ENCODE data around the gene SEMA4F.

SEMA4F gene

DNA sequence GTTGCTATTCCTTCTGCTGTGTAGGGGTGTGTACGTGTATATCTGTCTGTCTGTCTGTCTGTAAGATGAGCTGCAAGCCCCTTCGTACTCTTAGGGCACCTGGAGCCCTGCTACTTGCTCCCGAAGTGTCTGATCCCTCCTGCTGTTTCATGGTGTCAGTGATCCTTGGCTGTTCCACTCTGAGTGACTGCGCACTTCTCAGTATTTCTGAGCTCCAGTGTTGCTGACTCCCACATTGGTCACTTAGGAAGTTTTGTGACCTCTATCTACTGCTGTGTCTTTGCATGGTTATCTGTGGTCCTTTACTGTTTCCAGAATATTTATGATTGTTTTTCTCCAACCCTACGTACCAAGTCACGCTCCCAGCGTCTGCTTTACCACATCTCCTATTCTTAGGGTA lies 16.2 kb downstream of the SEMA4F start:
- no peak for DNase-seq

DNA sequence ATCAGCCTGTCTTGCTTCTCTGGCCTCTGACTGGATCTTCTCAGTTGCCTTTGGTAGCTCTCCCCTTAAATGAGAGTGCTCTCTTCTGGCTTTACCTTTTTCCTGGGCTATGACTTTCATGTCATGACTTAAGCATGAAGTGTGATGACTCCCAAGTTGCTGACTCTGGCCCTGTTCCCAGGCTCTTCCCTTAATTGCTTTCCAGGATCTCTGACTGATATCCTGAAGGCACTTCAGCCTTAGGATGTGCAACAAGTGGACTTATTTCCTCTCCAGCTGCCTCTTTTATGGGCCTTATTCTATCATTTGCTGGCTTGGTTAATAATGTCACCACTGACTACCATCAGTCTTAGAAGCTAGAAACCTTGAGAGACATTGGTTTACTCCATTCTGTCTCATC lies 17.4 kb downstream of the SEMA4F start:
- DNase-seq = no peak

DNA sequence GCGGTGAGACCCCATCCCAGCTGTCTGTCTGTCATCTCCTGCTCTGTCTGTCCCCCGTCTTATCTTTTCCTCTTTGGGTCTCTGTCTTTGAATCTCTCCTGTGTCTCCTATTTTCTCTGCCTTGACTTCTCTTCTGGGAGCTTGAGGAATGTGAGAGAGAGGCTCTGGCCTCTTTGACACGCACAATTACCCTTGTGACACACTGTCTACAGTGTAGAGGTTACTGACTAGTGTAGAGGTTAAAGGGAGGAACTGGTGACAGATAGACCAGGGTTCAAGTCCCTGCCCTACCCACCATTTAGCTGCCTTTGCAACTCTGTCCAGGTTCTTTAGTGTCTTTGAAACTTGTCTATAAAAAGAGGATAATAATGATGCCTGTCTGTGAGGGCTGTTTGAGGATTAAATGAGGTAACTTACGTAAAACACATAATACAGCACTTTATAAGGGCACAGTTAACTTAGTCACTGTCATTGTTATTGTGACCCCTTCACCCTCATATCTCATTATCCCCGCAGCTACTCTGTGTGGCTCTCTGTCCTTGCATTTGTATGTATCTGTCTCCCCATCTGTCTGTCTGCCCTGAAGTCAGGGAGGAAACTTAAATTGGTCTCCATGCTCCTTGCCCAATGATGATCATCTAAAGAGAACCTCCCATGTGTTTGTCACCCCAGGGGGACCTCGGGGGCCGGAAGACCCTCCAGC lies 19.9 kb downstream of the SEMA4F start:
- no peak for DNase-seq

DNA sequence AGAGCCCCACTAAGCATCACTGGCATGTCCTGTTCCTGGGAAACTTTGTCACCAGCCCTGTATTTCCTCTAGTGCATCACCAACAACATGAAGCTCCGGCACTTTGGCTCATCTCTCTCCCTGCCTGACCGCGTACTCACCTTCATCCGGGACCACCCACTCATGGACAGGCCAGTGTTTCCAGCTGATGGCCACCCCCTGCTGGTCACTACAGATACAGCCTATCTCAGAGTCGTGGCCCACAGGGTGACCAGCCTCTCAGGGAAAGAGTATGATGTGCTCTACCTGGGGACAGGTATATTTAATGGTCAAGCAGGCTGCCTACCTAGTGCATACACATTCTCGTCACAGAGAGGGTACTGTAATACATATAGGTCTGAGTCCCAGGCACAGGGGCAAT lies 21.0 kb downstream of the SEMA4F start:
- DNase-seq = no peak

DNA sequence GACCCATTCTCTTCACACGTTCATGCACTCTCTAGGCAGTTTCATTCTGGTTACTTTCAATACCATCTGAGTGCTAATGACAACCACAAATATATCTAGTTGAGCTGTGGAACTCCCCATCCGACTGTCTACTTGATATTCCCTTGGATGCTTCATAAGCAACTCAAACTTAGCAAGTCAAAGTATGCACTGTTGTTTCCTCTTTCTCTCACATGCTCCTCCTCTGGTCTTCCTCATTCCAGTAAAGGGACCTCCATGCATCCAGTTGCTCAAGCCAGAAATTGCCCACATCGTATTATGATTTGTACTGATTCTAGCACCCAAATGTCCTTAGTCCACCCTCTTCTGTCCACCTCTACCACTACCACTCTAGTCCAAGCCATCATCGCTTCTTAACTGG lies 22.3 kb downstream of the SEMA4F start:
- DNase-seq = no peak

DNA sequence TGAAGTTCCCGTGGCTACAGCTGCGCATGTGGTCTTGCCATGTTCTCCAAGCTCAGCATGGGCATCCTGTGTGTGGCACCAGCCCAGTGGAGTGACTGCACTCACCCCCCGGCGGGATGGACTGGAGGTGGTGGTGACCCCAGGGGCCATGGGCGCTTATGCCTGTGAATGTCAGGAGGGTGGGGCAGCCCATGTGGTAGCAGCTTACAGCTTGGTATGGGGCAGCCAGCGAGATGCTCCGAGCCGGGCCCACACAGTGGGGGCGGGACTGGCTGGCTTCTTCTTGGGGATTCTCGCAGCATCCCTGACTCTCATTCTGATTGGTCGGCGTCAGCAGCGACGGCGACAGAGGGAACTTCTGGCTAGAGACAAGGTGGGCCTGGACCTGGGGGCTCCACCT lies 25.6 kb downstream of the SEMA4F start:
- DNase-seq = no peak

DNA sequence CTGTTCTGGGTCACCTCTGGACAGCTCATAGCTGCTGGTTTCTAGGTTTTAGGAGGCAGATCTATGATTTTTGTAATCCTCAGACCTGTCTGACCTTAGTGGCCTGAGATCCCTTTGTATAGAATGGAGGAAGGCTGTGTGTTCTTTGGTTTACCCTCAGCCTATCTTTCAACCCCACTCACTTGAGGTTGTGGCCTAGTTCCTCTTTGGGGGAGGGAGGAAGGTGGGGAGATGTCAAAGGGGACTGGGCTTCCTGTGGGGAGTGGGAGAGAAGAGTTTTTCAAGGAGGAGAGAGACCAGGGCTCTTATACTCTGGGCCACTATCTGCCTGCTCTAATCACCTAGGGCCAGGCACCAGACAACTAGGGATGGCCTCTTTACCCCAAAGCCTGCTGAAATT lies 28.5 kb downstream of the SEMA4F start:
- DNase-seq = no peak

DNA sequence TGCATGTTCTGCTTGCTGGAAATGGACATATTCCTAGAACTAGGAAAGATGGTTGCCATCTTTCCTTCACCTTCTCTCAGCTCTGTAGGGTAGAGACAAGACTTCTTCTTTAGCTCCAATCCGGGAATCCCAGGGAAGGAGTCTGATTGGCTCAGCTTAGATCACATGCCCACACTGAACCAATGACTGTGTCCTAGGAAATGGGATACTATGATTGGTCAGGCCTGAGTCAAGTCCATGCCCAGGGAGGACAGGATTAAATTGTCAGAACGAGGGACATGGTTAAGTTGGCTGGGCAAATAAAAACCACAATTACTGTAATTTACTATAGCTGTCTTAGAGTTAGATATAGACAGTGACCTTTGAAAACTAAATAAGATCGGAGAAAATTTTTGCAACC lies 31.4 kb downstream of the SEMA4F start:
- no peak for DNase-seq

DNA sequence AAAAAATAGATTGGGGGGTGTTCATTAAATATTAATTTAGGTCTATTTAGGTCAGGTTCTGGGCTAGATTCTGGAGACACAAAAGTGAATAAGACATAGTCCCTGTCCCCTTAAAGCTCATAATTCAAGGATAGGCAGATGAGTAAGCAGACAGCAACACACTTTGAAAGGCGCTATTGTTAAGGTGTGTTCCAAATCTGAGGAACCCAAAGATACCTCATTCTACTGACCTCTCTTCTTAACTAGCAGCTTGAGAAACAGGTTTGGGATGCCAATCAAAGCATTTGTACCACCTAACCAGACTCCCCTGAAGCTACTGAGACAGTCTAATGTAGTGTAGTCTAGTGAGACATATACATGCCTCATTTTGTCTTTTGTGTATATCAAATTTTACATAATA lies 34.8 kb downstream of the SEMA4F start:
- no peak for DNase-seq

DNA sequence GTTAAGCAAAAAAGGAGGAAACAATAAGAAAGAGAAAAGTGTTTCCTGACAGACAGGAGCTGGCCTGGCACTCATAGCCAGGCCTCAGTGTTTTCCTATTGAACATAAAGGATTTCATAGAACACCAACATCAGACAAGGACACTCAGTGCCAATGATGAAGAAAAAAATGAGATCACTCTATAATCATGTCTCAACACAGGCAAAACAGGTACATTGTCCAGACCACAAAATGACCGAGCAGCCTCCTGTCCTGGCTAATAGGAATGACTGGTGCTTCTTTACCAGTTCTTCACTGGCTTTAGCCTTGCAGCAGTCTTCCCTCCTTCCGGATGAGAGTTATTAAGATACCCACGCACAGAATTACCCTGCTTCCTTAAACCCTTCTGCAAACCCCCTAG lies 35.6 kb downstream of the SEMA4F start:
- DNase-seq = no peak

DNA sequence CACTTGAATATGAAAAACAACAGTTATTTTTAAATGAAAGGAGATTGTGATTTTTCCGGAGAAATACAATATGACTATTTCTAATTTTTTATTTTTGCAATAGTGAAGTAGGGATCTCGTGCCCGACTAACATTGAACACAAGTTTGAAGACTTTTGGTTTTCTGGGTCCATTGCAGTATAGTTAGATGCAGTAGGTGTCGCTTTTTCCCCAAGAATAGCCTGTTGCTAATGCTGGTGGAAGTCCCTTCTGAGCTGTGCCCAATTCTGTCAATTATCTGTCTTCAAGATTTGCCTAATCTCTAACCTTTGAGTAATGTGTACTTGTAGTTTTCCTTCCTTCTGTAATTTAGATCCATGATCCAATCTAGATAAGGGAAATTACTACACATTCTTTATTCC lies 36.5 kb downstream of the SEMA4F start:
- DNase-seq = peak; percentile 45

DNA sequence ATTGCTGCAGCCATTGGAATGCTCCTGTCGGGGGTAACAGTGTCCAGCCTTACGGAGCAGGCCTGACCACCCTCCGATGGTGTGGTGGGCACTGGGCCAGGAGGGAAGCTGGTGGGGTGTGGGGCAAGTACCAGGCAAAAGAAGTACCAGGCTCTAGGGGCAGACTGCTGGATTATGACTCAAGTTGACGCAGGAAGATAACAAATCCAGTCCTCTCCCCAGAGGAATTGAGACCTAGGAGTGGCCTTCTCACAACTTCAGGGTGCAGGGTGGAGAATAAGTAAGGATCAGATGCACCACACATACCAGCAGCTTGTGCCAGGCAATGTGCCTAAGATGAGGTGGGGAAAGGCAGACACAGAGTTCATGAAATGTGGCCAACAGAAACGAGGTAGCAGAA lies 37.9 kb downstream of the SEMA4F start:
- DNase-seq = no peak

DNA sequence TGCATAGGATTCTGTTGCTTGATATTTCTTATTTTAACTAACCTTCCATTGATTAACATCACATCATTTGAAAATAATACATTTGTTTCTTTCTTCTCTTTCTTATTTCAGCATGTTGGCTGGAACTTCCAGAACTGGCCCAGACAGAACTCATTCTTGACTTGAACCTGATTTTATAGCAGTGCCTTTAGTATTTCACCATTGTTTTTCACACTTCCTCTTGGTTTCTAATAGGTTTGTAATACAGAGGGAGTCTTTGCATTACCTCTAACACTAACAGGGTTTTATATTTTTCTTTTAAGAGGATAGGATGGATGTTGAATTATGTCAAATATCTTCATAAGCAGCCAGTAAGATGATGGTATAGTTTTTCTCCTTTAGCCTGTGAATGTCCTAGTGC lies 39.2 kb downstream of the SEMA4F start:
- DNase-seq = no peak

DNA sequence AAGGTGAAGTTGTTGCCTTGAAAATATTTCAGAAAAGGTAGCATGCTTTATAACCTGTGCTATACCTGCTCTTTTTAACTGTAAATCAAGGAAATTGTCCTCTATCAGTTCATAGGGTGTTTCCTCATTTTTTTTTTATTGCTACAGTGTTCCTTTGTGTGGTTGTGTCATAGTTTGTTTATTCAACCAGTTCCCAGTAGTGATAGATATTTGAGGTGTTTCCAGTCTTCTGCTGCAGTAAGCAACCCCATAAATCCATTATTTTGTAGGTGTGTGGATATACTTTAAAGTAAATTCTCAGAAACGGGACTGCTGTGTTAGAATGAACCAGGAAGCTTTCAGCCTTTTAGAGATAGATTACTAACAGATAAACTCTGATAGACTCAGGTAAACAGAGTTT lies 39.6 kb downstream of the SEMA4F start:
- DNase-seq = no peak

DNA sequence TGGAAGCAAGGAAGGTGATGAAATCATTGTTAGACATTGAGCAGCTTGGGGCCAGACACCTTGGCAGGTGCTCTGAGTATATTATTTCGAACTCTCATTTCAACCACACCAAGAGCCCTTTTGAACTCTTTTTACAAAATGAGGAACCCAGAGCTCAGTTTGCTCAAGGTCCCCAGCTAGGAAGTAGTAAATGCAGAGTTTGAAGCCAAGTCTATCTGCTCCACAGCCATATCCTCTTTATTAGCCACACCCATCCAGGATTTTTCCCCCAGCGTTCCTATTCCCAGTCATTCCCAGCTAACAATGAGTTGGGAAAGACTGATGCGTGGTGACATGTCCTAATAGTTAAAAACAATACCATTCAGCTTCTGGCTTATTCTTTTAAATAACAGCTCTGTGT lies 40.2 kb downstream of the SEMA4F start:
- DNase-seq = no peak

DNA sequence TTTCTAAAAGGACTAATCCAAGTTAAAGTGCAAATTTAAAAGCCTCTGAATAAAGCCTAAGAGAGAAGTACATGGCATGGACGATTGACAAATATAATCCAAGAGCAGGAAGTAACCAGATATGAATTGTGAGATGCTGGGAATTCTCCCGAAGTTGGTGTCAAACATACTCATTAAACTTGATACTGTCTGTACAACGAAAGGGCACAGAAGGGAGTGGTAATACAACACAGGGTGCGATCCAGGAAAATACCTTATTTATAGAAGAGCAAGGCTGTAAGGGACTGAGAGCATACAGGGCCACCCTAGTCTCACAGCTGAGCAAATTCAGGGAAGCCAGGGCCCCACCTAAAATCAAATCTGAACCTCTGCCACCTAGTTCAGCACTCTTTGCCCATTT lies 41.6 kb downstream of the SEMA4F start:
- DNase-seq = no peak

DNA sequence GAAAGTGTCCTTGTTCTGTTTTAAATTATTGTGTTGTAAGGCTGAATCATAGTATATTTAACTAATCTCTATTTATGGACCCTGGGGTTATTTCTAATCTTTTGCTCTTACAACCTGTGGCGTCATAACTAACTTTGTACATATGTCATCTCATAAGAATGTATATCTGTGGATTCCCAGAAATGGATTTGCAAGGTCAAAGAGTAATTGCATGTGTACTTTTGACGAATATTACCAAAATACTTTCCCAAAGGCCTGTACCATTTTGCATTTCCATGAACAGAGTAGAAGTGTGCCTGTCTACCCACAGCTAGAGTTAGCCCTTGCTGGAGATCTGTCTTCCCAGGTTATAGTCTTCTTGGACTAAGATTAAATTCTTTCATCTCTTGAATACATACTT lies 42.8 kb downstream of the SEMA4F start:
- DNase-seq = no peak

DNA sequence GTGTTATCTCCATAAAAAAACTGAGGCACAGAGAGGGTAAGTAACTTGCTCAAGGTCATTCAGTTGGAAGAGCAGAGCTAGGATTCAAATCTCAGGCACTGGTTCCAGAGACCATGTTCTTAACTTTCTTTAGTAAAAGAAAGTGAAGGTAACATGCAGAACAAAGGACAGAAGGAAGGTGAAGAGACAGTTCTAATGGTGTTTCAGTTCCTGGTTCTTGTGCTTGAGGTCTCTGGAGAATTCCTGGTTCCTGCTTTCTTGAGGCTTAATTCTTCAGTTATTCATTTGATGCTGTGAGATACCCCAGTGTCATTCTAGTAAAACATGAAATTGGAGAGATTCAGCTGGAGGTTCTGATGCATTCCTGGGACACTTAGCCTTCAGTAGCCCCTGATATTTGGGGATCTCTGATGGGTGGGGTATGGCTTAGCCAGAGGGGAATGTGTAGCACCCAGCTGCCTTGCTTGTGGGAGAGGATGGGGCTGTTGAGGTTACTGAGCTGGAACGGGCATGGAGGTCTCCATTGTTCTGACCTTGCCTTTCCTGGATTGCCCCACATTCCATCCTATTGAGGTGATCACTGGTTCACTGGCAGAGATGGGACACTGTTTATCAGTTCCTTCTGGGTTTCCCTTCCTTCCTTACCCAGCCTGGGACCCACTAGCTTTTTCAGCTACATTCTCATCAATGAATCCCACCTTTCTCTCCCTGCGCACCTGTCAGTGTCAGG lies 46.8 kb downstream of the SEMA4F start:
- DNase-seq = no peak

DNA sequence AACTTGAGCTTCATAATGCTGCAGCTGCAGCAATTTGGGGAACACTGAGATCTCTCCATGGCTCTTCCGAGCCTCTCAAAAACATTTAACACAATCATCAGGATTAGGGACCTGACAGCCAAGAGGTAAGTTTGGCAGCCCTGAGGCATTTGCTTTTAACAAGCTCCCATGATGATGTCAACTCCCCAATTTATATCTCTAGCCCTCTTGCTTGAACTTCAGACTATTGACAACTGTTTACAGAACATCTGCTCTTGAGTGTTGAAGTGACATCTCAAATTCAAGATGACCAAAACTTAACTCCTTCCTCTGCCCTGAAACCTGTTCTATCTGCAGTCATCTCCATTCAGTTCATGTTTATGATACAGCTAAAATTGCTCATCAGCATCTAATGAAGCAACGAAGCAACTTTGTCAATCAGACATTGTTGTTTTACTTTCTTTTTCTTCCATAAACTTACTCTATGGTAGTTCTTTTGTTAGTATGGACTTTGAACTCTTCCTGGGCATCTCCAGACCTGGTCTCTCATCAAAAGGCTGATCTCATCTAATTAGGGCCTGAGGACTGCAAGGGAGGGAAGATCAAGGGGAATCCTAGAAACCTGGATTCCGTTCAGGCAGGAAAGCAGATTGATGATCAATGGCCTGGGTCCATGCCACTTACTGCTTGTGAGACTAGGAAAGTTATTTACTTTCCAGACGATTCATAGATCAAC lies 48.1 kb downstream of the SEMA4F start:
- DNase-seq = no peak

DNA sequence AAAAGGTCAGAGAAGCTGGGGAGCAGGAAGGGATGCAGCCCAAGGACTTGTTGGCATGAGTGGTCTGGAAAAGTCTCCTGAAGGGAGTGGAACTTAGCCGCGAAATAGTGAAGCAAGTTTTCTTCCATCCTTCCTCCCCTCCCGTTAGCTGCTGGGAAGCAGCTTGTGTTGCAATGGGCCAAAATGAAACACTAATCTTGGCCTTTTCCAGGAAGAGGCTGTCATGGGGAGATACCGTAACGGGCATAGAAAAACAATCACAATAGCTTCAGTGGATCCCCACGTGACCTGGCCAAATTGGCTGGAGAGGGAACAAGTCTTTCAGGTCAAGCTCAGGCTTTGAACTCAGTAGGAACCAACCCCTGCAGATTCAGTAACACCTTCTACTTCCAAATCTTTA lies 49.3 kb downstream of the SEMA4F start:
- DNase-seq = no peak

DNA sequence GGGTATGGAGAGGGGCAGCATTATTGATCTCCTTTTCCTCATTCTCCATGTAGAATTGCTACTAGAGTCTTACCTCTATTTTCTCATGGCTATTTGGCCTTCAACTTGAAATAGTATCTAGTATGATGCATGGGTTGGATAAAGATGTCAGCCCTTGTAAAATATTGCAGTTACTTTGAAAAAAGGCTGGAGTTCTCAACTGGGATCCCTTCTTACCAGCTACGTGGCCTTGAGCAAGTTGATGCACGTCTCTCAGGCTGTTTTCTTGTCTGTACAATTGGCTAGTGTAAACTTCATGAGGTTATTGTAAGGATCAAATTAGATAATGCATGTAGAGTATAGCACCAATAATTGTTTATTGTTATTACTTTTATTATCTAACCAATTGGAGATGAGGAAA lies 50.2 kb downstream of the SEMA4F start:
- no peak for DNase-seq

DNA sequence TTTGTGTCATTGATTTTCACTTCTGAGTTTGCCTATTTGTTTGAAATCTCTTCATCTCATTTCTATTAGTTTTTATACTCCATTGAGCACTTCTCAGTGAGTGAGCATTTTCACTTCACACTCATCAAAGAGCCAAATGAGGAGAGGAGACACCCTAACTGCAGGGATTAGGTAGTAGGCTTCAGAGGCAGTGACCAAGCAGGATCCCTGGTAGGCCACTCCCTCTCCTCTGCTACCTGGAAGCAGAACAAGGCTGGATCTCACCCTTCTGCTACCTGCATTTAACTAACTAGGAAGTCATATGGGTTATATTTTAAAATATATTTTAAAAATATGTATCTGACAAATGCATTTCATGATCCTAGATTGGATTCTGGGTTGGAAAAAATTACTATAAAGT lies 52.7 kb downstream of the SEMA4F start:
- no peak for DNase-seq

DNA sequence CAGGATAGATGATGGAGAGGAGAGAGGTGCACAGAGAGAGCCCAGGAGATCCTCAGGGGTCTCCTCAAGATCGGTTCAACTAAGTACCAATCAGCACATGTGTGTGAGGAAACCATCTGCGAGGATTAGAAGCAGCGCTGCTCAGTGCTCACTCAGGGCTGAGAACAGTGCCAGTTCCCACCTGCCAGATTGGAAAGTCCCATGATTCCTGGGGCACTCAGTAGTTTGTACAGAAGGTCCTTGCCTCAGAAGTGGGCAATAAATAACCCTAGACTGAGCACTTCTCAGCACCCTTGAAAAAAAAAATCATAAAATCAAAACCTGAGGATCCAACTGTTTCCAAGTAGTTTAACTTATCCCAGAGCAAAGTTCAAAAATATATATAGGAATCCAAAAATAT lies 53.8 kb downstream of the SEMA4F start:
- no peak for DNase-seq

DNA sequence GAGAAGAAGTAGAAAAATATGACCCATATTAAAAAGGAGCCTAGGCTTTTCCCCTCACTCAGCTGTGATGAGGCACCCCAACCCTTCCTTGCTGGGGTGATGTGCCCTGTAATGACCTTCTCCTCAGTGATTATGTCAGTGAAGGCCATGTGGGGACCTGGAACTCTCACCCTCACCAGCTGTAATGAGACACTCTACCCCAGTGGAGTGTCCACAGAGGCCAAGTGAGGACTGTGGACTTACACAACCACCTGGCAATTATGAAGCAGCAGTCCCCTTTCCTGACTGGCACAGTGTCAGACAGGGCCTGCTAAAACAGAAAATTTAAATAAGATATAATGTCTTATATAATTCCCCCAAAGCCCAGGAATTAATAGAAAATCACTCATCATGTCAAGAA lies 54.2 kb downstream of the SEMA4F start:
- DNase-seq = no peak

All from CD4-positive, alpha-beta T cell treated with Interleukin-4 for 4 hours (primary cell).